A549 treated with DMSO at 1 μM for 4 hours (cell line): Measurements from ENCODE around the gene LCE4A. TPM values are rescaled to one million over a fixed set of nuclear protein-coding genes. Genes with fewer than 3 reads are reported as not detected.

ENCODE experiments used
- total RNA-seq: library from RNA; stranded (reverse); fragments of 200-300 nt; extraction: Qiagen RNA extraction; gene quantifications from 5 replicates; pipeline ENCODE4 v1.2.3, GENCODE V29; 2022; ENCODE audit warnings: low read depth

Gene LCE4A, protein sequence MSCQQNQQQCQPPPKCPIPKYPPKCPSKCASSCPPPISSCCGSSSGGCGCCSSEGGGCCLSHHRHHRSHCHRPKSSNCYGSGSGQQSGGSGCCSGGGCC
- not detected in 5 replicates for total RNA-seq

GRCh38 chr1:152707860-152708259, at the start of gene LCE4A:
Gene LCE4A (plus strand): TSS chr1:152708160. CDS start chr1:152709076, 916 bp downstream.

DNA sequence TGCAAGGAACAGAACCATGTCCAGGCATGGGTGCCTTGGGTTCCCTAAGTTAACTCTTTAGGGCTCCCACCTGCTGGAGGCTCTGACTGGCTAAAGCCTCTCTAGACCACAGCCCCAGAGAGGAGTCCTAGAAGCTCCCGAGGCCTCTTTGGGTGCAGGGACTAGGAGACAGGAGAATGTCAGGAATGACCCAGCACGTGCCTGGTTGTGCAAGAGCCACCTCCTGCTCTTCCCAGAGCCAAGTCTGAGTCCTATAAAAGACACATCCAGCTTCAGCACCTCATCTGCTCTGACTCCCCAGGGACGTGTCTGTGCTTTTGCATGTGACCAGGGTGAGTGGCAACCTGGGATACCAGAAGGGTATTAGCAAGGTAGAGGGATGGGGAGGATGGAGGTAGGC, 44.9 kb upstream of the LCE4A start, which contains the start of gene LCE2D:
TSS of gene LCE2D (plus strand) at position 283 of the 400 bp plus-strand sequence. CDS start 726 bp downstream, outside the sequence.

DNA sequence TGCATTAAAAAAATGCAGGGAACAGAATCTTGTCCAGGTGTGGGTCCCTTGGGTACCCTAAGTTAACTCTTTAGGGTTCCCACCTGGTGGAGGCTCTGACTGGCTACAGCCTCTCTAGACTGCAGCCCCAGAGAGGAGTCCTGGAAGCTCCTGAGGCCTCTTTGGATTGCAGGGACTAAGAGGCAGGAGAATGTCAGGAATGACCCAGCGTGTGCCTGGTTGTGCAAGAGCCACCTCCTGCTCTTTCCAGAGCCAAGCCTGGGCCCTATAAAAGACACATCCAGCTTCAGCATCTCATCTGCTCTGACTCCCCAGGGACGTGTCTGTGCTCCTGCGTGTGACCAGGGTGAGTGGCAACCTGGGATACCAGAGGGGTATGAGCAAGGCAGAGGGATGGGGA, 33.0 kb upstream of the LCE4A start, which contains the start of gene LCE2C:
TSS of gene LCE2C (plus strand) at position 297 of the 400 bp plus-strand sequence. CDS start 737 bp downstream, outside the sequence.

GRCh38 chr1:152685823-152686222, 22.1 kb upstream of the LCE4A start, which contains the start of gene LCE2B:
Gene LCE2B (plus strand): TSS chr1:152686123. CDS start chr1:152686844, 721 bp downstream.

DNA sequence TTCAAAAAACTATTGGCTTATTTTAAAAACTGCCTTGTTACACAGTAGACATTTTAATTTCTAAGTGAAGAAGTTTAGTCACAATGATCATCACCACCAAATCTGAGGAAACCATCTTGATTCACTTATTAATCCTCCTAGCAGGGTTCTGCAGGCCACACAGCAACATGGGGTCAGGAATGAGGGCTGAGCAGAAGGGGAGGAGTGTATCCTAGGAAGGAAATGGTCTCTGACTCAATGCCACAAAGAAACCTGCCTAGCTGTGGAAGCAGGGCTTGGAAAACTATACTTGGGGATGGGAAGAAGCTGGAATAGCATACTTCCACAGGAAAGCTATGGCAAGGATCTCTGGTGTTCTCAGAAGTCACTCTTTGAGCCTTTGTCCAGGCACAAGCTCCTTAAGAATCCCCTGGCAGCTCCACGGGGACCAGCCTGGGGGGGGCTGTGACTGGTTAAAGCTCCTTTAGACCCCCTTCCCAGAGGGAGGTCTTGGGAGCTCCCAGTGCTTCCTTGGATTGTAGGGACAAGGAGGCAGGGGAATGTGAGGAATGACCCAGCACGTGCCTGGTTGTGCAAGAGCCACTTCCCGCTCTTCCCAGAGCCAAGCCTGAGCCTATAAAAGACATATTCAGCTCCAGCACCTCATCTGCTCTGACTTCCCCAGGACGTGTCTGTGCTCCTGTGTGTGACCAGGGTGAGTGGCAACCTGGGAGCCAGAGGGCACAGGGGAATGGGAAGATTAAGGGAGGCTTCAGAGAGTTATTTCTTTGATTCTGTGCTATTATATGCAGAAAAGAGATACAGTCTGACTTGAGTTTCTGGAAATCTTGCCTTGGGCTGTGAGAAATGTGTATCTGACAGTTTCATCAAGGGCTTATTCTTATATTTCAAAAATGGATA, 10.0 kb upstream of the LCE4A start, which contains the start of gene LCE2A:
TSS of gene LCE2A (plus strand) at position 645 of the 900 bp plus-strand sequence. CDS start 557 bp downstream, outside the sequence.

DNA sequence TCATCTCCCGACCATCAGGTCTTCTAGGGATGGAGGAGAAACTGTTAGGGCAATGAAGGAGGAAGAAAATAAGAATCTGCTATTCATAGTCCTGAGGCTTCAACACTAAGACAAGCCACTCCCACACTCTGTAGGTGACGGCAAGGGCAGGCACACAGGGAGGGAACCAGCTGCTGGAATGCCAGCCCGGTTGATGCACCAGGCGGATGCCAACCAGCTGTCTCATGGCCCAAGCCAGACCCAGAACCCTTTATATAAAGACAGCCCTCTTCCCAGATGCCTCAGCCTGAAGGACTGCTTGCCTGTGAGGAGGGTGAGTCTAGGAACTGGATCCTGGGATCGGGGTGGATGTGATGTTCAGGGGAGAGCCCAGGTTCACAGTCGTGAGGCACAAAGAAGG, 49.8 kb downstream of the LCE4A start, which contains the start of gene KPRP:
TSS of gene KPRP (plus strand) at position 279 of the 400 bp plus-strand sequence. CDS start 1,564 bp downstream, outside the sequence.

Other genes starting within 250 kb of the LCE4A start
- gene LCE5A, start 197.4 kb upstream of the LCE4A start, total RNA-seq, result 0.31 TPM in 1 of 5 replicates, not detected in the others
- 0.25 to 0.48 TPM (median 0.43 TPM) in 4 of 5 replicates, not detected in the other for gene CRCT1, start 193.7 kb upstream of the LCE4A start, total RNA-seq
- gene LCE3E, start 141.4 kb upstream of the LCE4A start, total RNA-seq, result not detected in 5 replicates
- 0.69 to 1.3 TPM (median 0.88 TPM) in 5 replicates for gene LCE3D, start 127.6 kb upstream of the LCE4A start, total RNA-seq
- gene LCE3C, start 107.9 kb upstream of the LCE4A start, total RNA-seq, result not detected in 5 replicates
- gene LCE3B, start 94.3 kb upstream of the LCE4A start, total RNA-seq, result not detected in 5 replicates
- gene LCE3A, start 85.1 kb upstream of the LCE4A start, total RNA-seq, result not detected in 5 replicates
- not detected in 5 replicates for gene LCE2D, start 44.8 kb upstream of the LCE4A start, total RNA-seq
- gene LCE2C, start 32.9 kb upstream of the LCE4A start, total RNA-seq, result not detected in 5 replicates
- not detected in 5 replicates for gene LCE2B, start 22.0 kb upstream of the LCE4A start, total RNA-seq
- gene LCE2A, start 9.8 kb upstream of the LCE4A start, total RNA-seq, result not detected in 5 replicates
- gene KPRP, start 49.9 kb downstream of the LCE4A start, total RNA-seq, result not detected in 5 replicates
- gene LCE1F, start 67.0 kb downstream of the LCE4A start, total RNA-seq, result not detected in 5 replicates
- gene LCE1E, start 78.1 kb downstream of the LCE4A start, total RNA-seq, result 0.08 TPM in 1 of 5 replicates, not detected in the others
- not detected in 5 replicates for gene LCE1D, start 88.6 kb downstream of the LCE4A start, total RNA-seq
- not detected in 5 replicates for gene LCE1C, start 98.5 kb downstream of the LCE4A start, total RNA-seq
- not detected in 5 replicates for gene LCE1B, start 103.8 kb downstream of the LCE4A start, total RNA-seq
- not detected in 5 replicates for gene LCE1A, start 119.3 kb downstream of the LCE4A start, total RNA-seq
- gene LCE6A, start 134.7 kb downstream of the LCE4A start, total RNA-seq, result not detected in 5 replicates
- gene LCE7A, start 151.8 kb downstream of the LCE4A start, total RNA-seq, result not detected in 5 replicates
- gene SMCP, start 170.2 kb downstream of the LCE4A start, total RNA-seq, result not detected in 5 replicates
- gene IVL, start 200.4 kb downstream of the LCE4A start, total RNA-seq, result 0.04 to 0.07 TPM in 2 of 5 replicates, not detected in the others
- gene SPRR5, start 239.0 kb downstream of the LCE4A start, total RNA-seq, result not detected in 5 replicates